GM18508 (cell line): Measurements from ENCODE around the gene BTK.
A peak's percentile ranks its signal among the peaks of the same experiment; 100 is the strongest.

ENCODE experiments used
- ATAC-seq: cut with Tn5 transposase; IDR thresholded peaks from one replicate; pipeline ENCODE4 v1.9.1; 2021; ENCODE audit warnings: moderate number of reproducible peaks; ENCODE audit not compliant: insufficient read depth, unreplicated experiment

BTK gene

DNA sequence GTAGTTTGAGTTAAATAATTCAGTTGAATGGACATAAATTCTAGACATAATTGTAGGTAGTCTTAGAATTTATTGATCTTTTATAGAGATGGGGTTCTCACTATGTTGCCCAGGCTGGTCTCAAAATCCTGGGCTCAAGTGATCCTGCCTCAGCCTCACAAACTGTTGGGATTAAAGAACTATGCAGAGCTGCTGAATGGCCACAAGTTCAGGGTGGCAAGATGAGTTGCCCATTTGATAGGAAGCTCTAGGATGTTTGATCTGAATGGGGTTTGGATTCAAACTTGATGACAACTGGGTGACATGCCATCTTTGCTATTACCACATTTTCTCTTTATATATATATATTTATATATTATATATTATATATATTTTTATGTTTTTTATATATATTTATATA, 8.4 kb upstream of the BTK start:
- no peak for ATAC-seq

DNA sequence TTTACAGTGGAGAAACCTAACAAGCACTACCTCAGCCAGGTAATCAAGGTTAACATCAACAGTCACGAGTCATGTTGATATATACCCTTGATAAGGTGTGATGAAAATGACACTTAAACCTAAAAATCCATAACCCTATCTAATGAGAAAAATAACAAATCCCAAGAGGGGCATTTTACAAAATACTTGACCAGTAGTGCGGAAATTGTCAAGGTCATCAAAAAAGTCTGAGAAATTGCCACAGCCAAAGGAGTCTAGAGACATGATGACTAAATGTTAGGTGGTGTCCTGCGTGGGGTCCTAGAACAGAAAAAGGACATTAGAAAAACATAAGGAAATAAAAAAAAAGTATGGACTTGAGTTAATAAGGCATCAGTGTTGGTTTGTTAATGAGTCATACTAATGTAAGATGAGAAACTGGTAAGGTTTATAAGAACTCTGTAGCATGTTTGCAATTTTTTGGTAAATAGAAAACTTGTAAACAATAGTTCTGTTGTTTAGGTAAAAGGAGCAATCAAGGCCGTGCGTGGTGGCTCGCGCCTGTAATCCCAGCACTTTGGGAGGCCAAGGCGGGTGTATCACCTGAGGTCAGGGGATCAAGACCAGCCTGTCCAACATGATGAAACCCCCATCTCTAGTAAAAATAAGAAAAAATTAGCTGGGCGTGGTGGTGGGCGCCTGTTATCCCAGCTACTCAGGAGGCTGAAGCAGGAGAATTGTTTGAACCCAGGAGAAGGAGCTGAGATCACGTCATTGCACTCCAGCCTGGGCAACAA, 7.7 kb upstream of the BTK start:
- ATAC-seq = no peak

- no peak for ATAC-seq
These were observed 5.8 kb upstream of the BTK start for GRCh38 chrX:101391831-101392230.

DNA sequence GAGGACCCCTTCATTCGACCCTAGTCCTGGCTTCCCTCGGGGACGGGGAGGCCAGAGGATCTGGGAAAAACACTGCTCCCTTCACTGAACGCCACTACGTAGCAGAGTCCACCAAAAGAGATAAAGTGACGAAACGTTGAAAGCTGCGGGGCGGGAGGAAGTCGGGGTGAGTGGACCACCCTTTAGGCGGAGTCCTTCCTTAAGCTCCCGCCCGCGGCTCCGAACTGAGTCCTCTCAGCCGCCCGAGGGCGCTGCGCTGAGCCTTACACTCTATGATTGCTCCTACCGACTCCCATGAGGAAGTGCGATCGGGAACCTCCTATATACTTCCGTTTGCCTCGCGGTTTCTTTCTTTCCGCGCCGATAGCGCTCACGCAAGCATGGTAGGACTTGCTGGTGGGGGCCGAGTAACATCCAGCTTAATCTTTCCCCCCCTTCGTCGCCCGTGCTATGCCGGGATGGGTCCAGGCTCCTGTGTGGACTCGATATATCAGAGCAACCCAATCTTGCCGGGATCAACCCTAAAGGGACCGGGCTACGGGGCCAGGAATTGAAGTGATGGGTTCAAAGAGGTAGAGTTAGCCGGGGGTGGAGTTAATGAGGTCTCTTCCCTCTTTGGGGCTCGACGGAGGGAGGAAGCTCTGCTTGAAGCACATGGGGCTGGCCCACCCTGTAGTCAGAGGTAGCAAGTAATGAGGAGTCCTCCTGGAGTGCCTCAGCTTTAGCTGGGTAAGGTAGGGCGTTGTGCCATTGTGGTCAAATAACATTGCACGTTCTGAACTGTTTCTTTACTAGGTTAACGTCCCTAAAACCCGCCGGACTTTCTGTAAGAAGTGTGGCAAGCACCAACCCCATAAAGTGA, 4.9 kb upstream of the BTK start, which contains the start of gene RPL36A:
RPL36A (plus strand) TSS at position 348 of the 862 bp plus-strand sequence; CDS start at position 381, 33 bp downstream.
- ATAC-seq = peak; percentile 45

DNA sequence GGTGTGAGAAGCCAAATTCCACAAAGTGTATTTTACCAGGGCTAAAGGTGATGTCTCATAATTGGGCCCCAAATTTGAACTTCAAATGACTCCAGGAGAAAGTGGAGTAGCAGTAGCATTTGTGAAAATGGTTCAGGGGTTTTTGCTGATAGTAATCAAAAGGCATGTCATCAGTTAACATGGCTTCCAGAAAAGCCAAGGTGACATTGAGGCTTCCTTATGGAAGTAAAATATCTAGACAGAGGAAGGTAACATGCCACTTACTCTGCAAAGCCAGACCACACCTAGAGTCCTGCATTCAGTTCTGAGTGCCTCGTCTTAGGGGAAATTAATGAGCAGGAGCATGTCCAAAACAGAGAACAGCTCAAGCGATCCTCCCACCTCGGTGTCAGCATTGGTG, 2.6 kb upstream of the BTK start:
- ATAC-seq = no peak

- no peak for ATAC-seq
These were observed 523 bp upstream of the BTK start for GRCh38 chrX:101386542-101386885.

DNA sequence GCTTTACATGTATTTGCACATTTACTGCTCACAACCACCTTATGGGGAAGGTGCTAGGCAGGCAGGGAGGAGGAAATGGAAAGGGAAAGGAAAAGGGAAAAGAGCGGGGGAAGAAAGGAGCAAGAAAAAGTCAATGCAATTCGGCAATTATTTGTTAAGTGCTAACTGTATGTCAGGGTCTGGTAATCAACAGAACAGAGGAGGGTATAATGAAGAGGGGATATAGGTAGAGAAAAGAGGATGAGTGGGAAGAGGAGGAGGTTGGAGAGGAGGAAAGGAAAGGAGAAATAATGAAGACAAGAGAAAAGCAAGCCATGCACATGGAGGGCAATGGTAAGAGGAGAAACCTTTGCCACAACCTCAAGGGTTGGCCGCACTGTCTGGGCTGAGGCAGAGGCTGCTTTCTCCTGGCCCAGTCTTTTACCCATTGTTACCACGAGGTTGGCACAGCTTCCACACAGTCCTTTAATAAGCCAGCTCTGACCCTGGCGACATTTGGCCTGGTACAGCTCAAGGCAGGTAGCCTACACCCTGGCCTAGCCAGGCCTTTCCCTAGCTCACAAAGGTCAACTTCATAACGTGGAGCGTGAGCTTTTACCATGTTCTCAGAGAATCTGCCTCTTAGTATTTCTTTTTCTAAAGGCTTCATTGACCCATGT, 836 bp downstream of the BTK start:
- no peak for ATAC-seq

DNA sequence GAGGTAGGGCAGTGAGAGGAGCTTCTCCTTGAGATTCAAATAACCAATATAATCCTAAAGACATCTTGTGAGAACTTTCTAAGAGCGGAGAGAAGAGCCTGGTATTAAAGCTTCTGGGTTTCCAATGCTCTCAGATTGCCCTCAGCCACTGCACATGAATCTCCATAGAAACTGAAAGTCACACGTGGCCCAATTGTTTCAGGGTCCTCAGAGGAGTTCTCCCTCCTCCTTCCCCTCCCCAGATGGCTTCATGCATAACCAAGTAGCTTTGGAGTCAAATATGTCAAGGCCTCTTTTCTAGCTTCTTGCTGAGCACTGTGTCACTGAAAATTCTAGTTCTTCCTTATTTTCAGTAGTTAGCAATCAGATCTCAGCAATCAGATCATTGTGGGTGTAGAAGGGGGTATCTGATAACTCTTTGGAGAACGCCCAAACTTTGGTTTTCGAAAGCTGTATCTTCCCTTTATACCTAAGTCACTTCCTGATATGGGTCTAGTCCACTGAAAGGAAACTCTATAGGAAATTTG, 2.2 kb downstream of the BTK start:
- peak; percentile 58 for ATAC-seq

- ATAC-seq = no peak
These were observed 8.4 kb downstream of the BTK start for GRCh38 chrX:101377547-101377946.

- no peak for ATAC-seq
These were observed 15.0 kb downstream of the BTK start for GRCh38 chrX:101370888-101371504.

GRCh38 chrX:101369687-101370086, 16.3 kb downstream of the BTK start:
- no peak for ATAC-seq

- ATAC-seq = no peak
These were observed 17.2 kb downstream of the BTK start for GRCh38 chrX:101368800-101369199.

GRCh38 chrX:101365301-101365795, 20.6 kb downstream of the BTK start:
- ATAC-seq = no peak

- no peak for ATAC-seq
These were observed 23.2 kb downstream of the BTK start for GRCh38 chrX:101362757-101363156.

GRCh38 chrX:101362116-101362515, 23.9 kb downstream of the BTK start:
- ATAC-seq = no peak

GRCh38 chrX:101360390-101360789, 25.6 kb downstream of the BTK start:
- no peak for ATAC-seq

DNA sequence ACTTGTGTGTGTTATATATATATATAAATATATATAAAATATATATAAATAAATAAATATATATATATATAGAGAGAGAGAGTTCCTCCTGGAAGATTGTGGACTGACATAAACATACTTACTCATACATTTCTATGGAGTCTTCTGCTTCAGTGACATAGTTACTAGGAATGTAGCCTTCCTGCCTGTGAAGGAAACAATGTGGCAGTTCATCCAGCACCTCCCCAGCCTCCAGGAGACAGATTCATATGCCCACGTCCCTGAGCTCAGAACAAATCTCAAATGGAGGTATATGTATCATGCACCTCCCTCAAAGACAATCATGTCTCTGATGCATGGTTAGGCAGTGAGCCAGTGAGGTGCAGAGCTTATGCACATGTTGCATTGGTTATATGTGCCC, 26.0 kb downstream of the BTK start:
- no peak for ATAC-seq

- no peak for ATAC-seq
These were observed 28.7 kb downstream of the BTK start for GRCh38 chrX:101357166-101357795.

GRCh38 chrX:101349193-101349562, 36.8 kb downstream of the BTK start:
- ATAC-seq = no peak
